WTC11 (cell line): ENCODE measurements around the gene FXYD7. TPM values are rescaled to one million over a fixed set of nuclear protein-coding genes. Genes with fewer than 3 reads are reported as not detected.

Experiments used
- ATAC-seq: fragments of 200-7000 bp; cut with Tn5 transposase; 2 replicates; pipeline ENCODE4 v1.10.0; 2021; ENCODE audit warnings: mild to moderate bottlenecking, moderate library complexity
- CTCF ChIA-PET: fragments of 300-600 bp; sonication (Branson Sonifier 250); formaldehyde crosslinking; loops from one replicate; lab custom pipeline; 2021; ENCODE audit warnings: antibody characterized with exemption; lab: Charles Lee
- POLR2A ChIA-PET: fragments of 350-600 bp; sonication (Branson Sonifier 250); formaldehyde crosslinking; loops from one replicate; lab custom pipeline; 2021; ENCODE audit warnings: antibody characterized with exemption; lab: Charles Lee
- DNase-seq: peaks from one replicate; pipeline ENCODE4 v3.0.0; 2021; ENCODE audit warnings: low spot score
- H3K27ac Mint-ChIP-seq: 2 replicates; pipeline ENCODE4 v1.8.0; 2021; ENCODE audit warnings: mixed read lengths
- H3K27me3 Mint-ChIP-seq: 2 replicates; pipeline ENCODE4 v1.8.0; 2021; ENCODE audit warnings: low read depth, mild to moderate bottlenecking, moderate library complexity, mixed read lengths
- H3K36me3 Mint-ChIP-seq: 2 replicates; pipeline ENCODE4 v1.8.0; 2021; ENCODE audit warnings: mixed read lengths
- H3K4me1 Mint-ChIP-seq: 2 replicates; pipeline ENCODE4 v1.8.0; 2022; ENCODE audit warnings: mixed read lengths
- H3K4me3 Mint-ChIP-seq: 2 replicates; pipeline ENCODE4 v1.8.0; 2021; ENCODE audit warnings: mild to moderate bottlenecking, moderate library complexity, mixed read lengths
- H3K9me3 Mint-ChIP-seq: 2 replicates; pipeline ENCODE4 v1.8.0; 2021; ENCODE audit warnings: mixed read lengths
- FOXP1 ChIP-seq: sonication (generic); formaldehyde crosslinking; IDR thresholded peaks from 2 replicates; pipeline ENCODE4 v1.8.0; 2022; ENCODE audit warnings: missing genetic modification reagents, mild to moderate bottlenecking, moderate library complexity, borderline replicate concordance
- GABPB1 ChIP-seq: sonication (generic); formaldehyde crosslinking; IDR thresholded peaks from 2 replicates; pipeline ENCODE4 v1.8.1; 2023; ENCODE audit warnings: mild to moderate bottlenecking, missing genetic modification reagents
- HMGA2 ChIP-seq: fragments of 250-450 bp; sonication (Bioruptor Pico); IDR thresholded peaks from 2 replicates; pipeline ENCODE4 v1.4.0; 2021; ENCODE audit warnings: mild to moderate bottlenecking, moderate library complexity
- NR3C1 ChIP-seq: sonication (generic); formaldehyde crosslinking; conservative IDR thresholded peaks from 2 replicates; pipeline ENCODE4 v1.8.1; 2023; ENCODE audit warnings: low read depth, mild to moderate bottlenecking, missing genetic modification reagents
- OVOL2 ChIP-seq: fragments of 250-450 bp; sonication (Bioruptor Pico); IDR thresholded peaks from 2 replicates; pipeline ENCODE4 v1.9.0; 2021; ENCODE audit warnings: mild to moderate bottlenecking, borderline replicate concordance
- SP1 ChIP-seq: sonication (generic); formaldehyde crosslinking; conservative IDR thresholded peaks from 2 replicates; pipeline ENCODE4 v1.8.1; 2022; ENCODE audit warnings: missing genetic modification reagents
- TCF7 ChIP-seq: sonication (generic); formaldehyde crosslinking; IDR thresholded peaks from 2 replicates; pipeline ENCODE4 v1.8.0; 2022; ENCODE audit warnings: mild to moderate bottlenecking, low read depth, missing genetic modification reagents, moderate library complexity
- TEAD1 ChIP-seq: sonication (generic); formaldehyde crosslinking; IDR thresholded peaks from 2 replicates; pipeline ENCODE4 v1.8.0; 2022; ENCODE audit warnings: mild to moderate bottlenecking, missing genetic modification reagents
- USF2 ChIP-seq: sonication (generic); formaldehyde crosslinking; IDR thresholded peaks from 2 replicates; pipeline ENCODE4 v1.8.1; 2023; ENCODE audit warnings: mild to moderate bottlenecking, missing genetic modification reagents, moderate library complexity
- ZNF121 ChIP-seq: sonication (generic); formaldehyde crosslinking; IDR thresholded peaks from 2 replicates; pipeline ENCODE4 v1.8.0; 2023; ENCODE audit warnings: missing genetic modification reagents
- ZNF671 ChIP-seq: fragments of 250-450 bp; sonication (Bioruptor Pico); IDR thresholded peaks from 2 replicates; pipeline ENCODE4 v1.8.0; 2021; ENCODE audit warnings: mild to moderate bottlenecking
- total RNA-seq: library from RNA; stranded (reverse); gene quantifications from 3 replicates; pipeline ENCODE4 v1.2.3, GENCODE V29; 2021
- TF ChIP-seq, protein P1 (sequence below): sonication (generic); formaldehyde crosslinking; IDR thresholded peaks from 2 replicates; pipeline ENCODE4 v1.8.0; 2023; ENCODE audit warnings: missing genetic modification reagents, mild to moderate bottlenecking, borderline replicate concordance
- TF ChIP-seq, protein P2 (sequence below): sonication (generic); formaldehyde crosslinking; conservative IDR thresholded peaks from 2 replicates; pipeline ENCODE4 v1.8.1; 2022; ENCODE audit warnings: mild to moderate bottlenecking, missing genetic modification reagents

FXYD7 gene
- total RNA-seq, 1 experiment from 2014 or later: 16.7 TPM

GRCh38 chr19:35114353-35115176, 28.5 kb upstream of the FXYD7 start (continued):
- TF ChIP-seq, protein P1, sequence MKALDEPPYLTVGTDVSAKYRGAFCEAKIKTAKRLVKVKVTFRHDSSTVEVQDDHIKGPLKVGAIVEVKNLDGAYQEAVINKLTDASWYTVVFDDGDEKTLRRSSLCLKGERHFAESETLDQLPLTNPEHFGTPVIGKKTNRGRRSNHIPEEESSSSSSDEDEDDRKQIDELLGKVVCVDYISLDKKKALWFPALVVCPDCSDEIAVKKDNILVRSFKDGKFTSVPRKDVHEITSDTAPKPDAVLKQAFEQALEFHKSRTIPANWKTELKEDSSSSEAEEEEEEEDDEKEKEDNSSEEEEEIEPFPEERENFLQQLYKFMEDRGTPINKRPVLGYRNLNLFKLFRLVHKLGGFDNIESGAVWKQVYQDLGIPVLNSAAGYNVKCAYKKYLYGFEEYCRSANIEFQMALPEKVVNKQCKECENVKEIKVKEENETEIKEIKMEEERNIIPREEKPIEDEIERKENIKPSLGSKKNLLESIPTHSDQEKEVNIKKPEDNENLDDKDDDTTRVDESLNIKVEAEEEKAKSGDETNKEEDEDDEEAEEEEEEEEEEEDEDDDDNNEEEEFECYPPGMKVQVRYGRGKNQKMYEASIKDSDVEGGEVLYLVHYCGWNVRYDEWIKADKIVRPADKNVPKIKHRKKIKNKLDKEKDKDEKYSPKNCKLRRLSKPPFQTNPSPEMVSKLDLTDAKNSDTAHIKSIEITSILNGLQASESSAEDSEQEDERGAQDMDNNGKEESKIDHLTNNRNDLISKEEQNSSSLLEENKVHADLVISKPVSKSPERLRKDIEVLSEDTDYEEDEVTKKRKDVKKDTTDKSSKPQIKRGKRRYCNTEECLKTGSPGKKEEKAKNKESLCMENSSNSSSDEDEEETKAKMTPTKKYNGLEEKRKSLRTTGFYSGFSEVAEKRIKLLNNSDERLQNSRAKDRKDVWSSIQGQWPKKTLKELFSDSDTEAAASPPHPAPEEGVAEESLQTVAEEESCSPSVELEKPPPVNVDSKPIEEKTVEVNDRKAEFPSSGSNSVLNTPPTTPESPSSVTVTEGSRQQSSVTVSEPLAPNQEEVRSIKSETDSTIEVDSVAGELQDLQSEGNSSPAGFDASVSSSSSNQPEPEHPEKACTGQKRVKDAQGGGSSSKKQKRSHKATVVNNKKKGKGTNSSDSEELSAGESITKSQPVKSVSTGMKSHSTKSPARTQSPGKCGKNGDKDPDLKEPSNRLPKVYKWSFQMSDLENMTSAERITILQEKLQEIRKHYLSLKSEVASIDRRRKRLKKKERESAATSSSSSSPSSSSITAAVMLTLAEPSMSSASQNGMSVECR: no peak
- TF ChIP-seq TEAD1 (CRISPR knock-in tag) (peak; percentile 58; the same call in 1 of the 2 replicates), USF2 (no peak), TCF7 (CRISPR knock-in tag) (no peak), SP1 (CRISPR knock-in tag) (peak; percentile 53), NR3C1 (CRISPR knock-in tag) (no peak), HMGA2 (CRISPR knock-in tag) (no peak)

DNA sequence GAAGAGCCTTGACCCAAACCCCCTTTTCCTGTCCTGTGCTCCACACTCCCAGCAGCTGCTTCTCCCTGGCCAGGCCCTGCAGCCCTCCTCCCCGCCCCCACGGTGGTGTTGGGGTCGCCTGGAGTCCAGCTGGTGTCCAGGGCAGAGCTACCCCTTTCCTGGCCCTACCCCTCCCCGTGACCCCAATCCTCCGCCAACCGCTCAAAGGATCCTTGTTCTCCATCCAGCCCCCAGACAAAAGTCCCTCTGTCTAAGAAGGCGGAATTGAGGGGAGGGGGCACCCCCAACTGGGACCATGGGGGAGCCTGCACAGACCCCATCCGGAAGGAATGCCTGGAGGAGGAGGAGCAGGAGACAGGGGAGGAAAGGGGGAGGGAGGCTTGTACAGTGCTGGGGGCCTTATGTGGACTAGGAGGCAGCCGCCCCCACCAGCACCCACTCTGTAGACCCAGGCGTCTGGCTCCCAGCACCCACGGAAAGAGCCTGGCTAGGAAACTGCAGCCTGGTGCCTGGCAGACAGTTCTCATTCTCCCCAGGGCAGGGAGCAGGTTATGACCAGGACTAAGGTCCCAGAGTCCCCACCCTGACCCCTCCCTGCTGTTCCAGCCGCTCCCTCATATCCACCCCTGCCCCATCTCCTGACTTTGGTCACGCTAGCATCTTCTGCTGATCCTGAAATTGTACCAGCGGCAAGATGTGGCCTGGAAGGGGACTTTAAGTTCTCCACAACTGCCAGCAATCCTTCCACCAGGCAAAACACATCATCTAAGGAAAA, 27.7 kb upstream of the FXYD7 start, which contains the start of gene FXYD3:
TSS of gene FXYD3 (plus strand) at position 647 of the 775 bp plus-strand sequence. CDS start 3,554 bp downstream, outside the sequence.
- CTCF ChIA-PET: interaction anchor here (0.6 to 3.4 kb wide), 35 partner anchors 9 to 189 kb away, joined by 3 to 61 read pairs (median 5); partner anchors contain the start of genes FXYD5, FXYD7, LGI4 and USF2
- peaks cover 3% of the 10 kb centered on the region for H3K27me3 Mint-ChIP-seq
- DNase-seq (no peak), ATAC-seq (0 out of 2 replicates have a peak, but pooled peaks have one; percentile 3)
- H3K9me3 Mint-ChIP-seq: no peaks in the 10 kb centered on the region
- POLR2A ChIA-PET: interaction anchor here (1.5 kb wide), 1 partner anchor 27 kb away, joined by 3 read pairs; the partner anchor contains the start of gene FXYD7
- H3K36me3 Mint-ChIP-seq: no peaks in the 10 kb centered on the region
- H3K27ac Mint-ChIP-seq: peak within 1 kb of the TSS; percentile 45; the same call in 1 of the 2 replicates
- TF ChIP-seq ZNF121 (CRISPR knock-in tag): no peak
- TF ChIP-seq, protein P2, sequence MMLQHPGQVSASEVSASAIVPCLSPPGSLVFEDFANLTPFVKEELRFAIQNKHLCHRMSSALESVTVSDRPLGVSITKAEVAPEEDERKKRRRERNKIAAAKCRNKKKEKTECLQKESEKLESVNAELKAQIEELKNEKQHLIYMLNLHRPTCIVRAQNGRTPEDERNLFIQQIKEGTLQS (CRISPR knock-in tag): no peak
- peak within 1 kb of the TSS; percentile 65 for H3K4me3 Mint-ChIP-seq
- peaks cover 44% of the 10 kb centered on the region for H3K4me1 Mint-ChIP-seq

DNA sequence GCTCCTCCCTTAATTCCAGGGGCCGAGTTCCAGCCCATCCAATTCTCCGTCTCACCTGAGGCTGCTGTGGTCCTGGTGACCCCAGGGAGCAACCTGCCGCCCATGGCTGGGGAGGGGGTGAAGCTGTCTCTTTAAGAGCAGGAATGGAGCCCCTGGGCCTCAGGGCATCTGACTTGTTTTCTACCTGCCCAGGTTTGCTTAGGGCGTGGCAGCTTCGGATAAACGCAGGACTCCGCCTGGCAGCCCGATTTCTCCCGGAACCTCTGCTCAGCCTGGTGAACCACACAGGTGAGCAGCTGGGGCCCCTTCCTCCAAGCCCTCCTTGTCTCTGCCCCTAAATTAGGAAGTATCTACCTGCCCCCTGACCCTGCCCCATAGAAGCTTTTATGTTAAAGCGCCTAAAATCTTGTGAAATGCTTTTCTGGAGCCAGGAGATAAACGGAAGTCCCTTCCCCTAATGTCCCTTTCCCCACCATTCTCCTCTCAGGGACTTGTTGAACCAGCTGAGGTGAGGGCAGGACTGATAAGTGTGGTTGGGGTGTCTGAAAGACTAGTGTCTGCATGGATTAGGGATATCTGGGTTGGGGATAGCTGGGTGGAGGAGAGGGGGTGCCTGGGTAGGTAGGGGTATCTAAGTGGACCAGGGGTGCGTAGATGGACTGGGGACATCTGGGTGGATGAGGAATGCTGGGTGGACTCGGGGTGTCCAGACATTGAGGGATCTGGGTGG, 26.8 kb upstream of the FXYD7 start:
- ChIA-PET POLR2A (no interaction called here), CTCF (interaction anchor here (0.8 to 3.4 kb wide), 9 partner anchors 9 to 237 kb away, joined by 3 to 61 read pairs (median 14); partner anchors contain the start of genes FXYD7 and LGI4)
- H3K27me3 Mint-ChIP-seq: peaks cover 3% of the 10 kb centered on the region
- peak overlapping the region; percentile 12 for H3K4me3 Mint-ChIP-seq
- peak overlapping the region; percentile 45; the same call in 1 of the 2 replicates for H3K27ac Mint-ChIP-seq
- no peaks in the 10 kb centered on the region for H3K9me3 Mint-ChIP-seq
- no peak for DNase-seq
- no peak for TF ChIP-seq OVOL2
- no peak for TF ChIP-seq USF2
- no peak for TF ChIP-seq GABPB1 (CRISPR knock-in tag)
- TF ChIP-seq ZNF671 (CRISPR knock-in tag): no peak
- no peak for TF ChIP-seq FOXP1
- no peaks in the 10 kb centered on the region for H3K36me3 Mint-ChIP-seq
- peaks cover 40% of the 10 kb centered on the region for H3K4me1 Mint-ChIP-seq
- no peak for ATAC-seq
